Effector memory CD8-positive, alpha-beta T cell (primary cell): Measurements from ENCODE around the gene ZNF525.
"Not testable (repeated sequence)": the region's sequence is repeated elsewhere in the genome, so short reads cannot be mapped to it uniquely, and the experiment has no call there.

ENCODE experiments used
- ATAC-seq: fragments of 150-1000 bp; cut with Tn5 transposase; replicated peaks from 2 replicates; pipeline ENCODE4 v1.10.0; 2021; ENCODE audit warnings: mild to moderate bottlenecking, moderate library complexity
- DNase-seq, 3 experiments: peaks; one replicate each; pipeline ENCODE4 v3.0.0; 2021
- H3K27ac Mint-ChIP-seq, 2 donors: one replicate each; pipeline ENCODE4 v1.8.0; 2022; ENCODE audit warnings: mild to moderate bottlenecking in 2 of 2, mixed read lengths in 2 of 2, moderate library complexity in 2 of 2
- H3K27me3 Mint-ChIP-seq, 2 donors: one replicate each; pipeline ENCODE4 v1.8.0; 2022; ENCODE audit warnings: mixed read lengths in 2 of 2
- H3K36me3 Mint-ChIP-seq: one replicate; pipeline ENCODE4 v1.8.0; 2022; ENCODE audit warnings: mild to moderate bottlenecking, moderate library complexity, mixed read lengths; ENCODE audit not compliant: insufficient read depth
- H3K4me1 Mint-ChIP-seq, 2 donors: one replicate each; pipeline ENCODE4 v1.8.0; 2022; ENCODE audit warnings: low read depth in 2 of 2, mixed read lengths in 2 of 2
- H3K4me3 Mint-ChIP-seq, 2 donors: one replicate each; pipeline ENCODE4 v1.8.0; 2022; ENCODE audit warnings: mild to moderate bottlenecking in 2 of 2, mixed read lengths in 2 of 2, moderate library complexity in 2 of 2
- H3K9me3 Mint-ChIP-seq, 2 donors: one replicate each; pipeline ENCODE4 v1.8.0; 2022; ENCODE audit warnings: mixed read lengths in 2 of 2

The ZNF525 gene

DNA sequence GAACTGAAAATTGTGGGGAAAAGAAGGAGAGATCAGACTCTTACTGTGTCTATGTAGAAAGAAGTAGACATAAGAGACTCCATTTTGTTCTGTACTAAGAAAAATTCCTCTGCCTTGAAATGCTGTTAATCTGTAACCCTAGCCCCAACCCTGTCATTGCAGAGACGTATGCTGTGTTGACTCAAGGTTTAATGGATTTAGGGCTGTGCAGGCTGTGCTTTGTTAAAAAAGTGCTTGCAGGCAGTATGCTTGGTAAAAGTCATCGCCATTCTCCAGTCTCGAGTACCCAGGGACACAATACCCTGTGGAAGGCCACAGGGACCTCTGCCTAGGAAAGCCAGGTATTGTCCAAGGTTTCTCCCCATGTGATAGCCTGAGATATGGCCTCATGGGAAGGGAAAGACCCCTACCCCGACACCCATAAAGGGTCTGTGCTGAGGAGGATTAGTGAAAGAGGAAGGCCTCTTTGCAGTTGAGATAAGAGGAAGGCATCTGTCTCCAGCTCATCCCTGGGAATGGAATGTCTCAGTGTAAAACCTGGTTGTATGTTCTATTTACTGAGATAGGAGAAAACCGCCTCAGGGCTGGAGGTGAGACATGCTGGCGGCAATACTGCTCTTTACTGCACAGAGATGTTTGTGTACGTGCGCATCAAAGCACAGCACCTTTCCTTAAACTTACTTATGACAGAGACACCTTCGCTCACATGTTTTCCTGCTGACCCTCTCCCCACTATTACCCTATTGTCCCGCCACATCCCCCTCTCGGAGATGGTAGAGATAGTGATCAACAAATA is 55.2 kb downstream of the ZNF525 start:
- H3K27me3 Mint-ChIP-seq, H3K9me3 Mint-ChIP-seq, H3K36me3 Mint-ChIP-seq, DNase-seq, H3K4me3 Mint-ChIP-seq, ATAC-seq, H3K4me1 Mint-ChIP-seq, H3K27ac Mint-ChIP-seq: not testable (repeated sequence)

DNA sequence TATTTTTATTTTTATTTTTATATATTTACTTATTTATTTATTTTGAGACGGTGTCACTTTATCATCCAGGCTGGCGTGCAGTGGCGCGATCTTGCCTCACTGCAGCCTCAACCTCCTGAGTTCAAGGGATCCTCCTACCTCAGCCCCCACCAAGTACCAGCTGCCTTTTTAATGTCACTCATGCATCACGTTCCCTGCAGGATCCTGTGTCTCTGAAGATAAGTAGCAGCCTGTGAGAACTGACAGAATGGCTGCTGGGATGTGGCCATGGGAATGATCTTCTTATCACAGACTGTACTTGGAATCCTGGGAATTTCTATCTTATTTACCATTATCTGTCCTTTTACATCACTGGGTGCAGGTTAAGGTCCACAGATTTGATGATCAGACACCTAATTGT is 57.0 kb downstream of the ZNF525 start:
- no peak overlapping the region for H3K4me3 Mint-ChIP-seq
- no peaks in the 10 kb centered on the region for H3K27me3 Mint-ChIP-seq
- no peaks in the 10 kb centered on the region for H3K36me3 Mint-ChIP-seq
- peaks cover 0 to under 1% of the 10 kb centered on the region in 2 donors for H3K9me3 Mint-ChIP-seq
- H3K27ac Mint-ChIP-seq, result no peak overlapping the region
- peaks cover 0 to 1% of the 10 kb centered on the region in 2 donors for H3K4me1 Mint-ChIP-seq
- DNase-seq, result no peak
- no peak for ATAC-seq

DNA sequence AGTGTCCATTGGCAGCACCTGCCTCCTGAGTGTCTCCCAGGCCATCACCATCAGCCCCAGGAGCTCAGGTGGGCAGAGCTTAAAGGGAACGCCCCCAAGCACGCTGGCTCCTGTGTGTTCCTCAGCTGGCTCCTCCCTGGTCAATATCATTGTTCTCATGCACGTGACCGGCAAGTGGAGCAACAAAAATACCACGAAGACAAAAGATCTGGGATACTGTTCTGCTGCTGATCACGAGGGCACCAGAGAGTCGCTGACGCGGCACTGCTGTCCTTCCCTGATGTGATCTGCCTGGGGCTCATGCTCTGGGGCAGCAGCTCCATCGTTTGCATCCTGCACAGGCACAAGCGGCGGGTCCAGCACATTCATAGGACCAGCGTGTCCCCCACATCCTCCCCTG is 57.6 kb downstream of the ZNF525 start:
- not testable (repeated sequence) for H3K9me3 Mint-ChIP-seq, H3K4me3 Mint-ChIP-seq, H3K4me1 Mint-ChIP-seq, H3K27me3 Mint-ChIP-seq, H3K27ac Mint-ChIP-seq, H3K36me3 Mint-ChIP-seq, ATAC-seq, DNase-seq

DNA sequence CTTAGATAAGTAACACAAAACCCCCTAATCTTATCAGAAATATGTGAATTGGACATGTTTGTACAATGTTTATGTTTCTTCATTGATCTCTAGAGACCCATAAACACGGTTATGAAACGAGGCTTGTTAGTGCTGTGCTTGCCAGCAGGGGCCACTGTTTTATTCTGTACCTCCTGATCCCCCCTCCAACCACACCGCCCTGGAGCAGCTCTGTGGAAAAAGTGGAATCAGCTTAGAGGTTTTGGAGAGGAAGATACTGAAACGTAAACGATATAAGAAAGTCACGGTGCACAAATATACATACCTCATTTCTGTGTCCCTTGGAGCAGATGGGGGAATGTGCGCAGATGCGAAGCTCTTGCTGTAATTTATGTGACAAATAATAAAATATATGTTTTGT is 58.2 kb downstream of the ZNF525 start:
- not testable (repeated sequence) for DNase-seq, ATAC-seq, H3K27ac Mint-ChIP-seq, H3K36me3 Mint-ChIP-seq, H3K9me3 Mint-ChIP-seq, H3K4me3 Mint-ChIP-seq, H3K27me3 Mint-ChIP-seq, H3K4me1 Mint-ChIP-seq

DNA sequence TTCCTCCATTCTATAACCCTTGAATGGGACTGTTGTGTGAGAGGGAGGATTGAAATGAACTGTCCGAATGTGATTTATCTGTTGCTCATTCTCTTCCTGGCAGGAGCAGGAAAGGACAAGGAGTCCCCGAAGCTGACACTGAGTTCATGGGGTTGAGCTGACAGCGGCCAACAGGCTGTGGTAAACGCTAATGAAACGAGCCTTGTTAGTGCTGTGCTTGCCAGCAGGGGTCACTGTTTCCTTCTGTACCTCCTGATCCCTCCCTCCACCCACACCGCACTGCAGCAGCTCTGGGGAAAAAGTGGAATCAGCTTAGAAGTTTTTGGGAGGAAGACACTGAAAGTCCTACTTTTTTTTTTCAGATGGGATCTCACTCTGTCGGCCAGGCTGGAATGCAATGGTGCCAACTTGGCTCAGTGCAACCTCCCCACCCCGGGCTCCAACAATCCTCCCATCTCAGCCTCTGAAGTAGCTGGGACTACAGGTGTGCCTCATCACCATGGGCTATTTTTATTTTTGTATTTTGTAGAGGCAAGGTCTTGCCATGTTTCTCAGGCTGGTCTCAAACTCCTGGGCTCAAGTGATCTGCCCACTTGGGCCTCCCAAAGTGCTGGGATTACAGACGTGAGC is 59.6 kb downstream of the ZNF525 start:
- peak; percentile 87 for ATAC-seq
- Mint-ChIP-seq H3K27ac (no peak overlapping the region), H3K4me3 (no peak overlapping the region), H3K9me3 (no peaks in the 10 kb centered on the region), H3K4me1 (peaks cover 0 to 1% of the 10 kb centered on the region in 2 donors), H3K27me3 (no peaks in the 10 kb centered on the region), H3K36me3 (no peaks in the 10 kb centered on the region)
- DNase-seq, result peak; percentile 56 to 58 (median 56)

DNA sequence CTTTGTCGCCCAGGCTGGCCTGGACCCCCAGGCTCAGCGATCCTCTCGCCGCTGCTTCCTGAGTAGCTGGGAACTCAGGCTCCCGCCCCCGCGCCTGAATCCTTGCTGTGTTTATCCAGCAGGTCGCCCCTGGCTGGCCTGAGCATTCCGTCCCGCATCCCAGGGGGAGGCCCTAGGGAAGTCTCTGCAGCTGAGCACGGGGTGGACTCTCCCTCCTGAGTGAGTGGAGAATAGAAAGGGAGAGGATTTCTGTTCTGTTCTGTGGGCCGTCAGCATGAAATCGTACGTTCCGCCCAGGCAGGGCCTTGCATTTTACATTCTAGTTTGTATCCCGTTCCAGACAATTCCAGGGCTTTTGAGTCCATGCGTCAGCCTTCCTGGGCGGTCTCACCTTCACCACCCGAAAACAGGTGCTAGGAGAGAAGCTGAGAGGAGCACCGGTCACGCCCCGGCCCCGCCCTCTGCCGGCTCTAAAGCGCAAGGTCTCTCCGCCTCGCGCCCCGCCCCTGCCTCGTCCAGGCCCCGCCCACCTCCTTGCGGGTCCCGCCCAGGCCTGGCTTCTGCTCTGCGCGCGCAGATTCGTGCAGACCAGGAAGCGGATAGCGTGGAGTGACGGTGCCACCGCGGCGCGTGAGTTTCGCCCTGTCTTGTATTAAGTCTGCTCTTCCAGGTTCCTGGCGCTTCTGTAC is 66.0 kb downstream of the ZNF525 start, which contains the start of gene ZNF761:
Gene ZNF761, plus strand, starts transcription at position 586 of the 689 bp plus-strand sequence. CDS start 15,285 bp downstream, outside the sequence.
- Mint-ChIP-seq H3K4me1 (peaks cover 20 to 31% of the 10 kb centered on the region in 2 donors), H3K27ac (peak within 1 kb of the TSS; percentile 90 to 96), H3K4me3 (peak within 1 kb of the TSS; percentile 82 to 87), H3K36me3 (peaks cover 17% of the 10 kb centered on the region), H3K9me3 (no peaks in the 10 kb centered on the region), H3K27me3 (no peaks in the 10 kb centered on the region)
- peak; percentile 97 to 99 (median 99) for DNase-seq
- ATAC-seq, result peak; percentile 98

DNA sequence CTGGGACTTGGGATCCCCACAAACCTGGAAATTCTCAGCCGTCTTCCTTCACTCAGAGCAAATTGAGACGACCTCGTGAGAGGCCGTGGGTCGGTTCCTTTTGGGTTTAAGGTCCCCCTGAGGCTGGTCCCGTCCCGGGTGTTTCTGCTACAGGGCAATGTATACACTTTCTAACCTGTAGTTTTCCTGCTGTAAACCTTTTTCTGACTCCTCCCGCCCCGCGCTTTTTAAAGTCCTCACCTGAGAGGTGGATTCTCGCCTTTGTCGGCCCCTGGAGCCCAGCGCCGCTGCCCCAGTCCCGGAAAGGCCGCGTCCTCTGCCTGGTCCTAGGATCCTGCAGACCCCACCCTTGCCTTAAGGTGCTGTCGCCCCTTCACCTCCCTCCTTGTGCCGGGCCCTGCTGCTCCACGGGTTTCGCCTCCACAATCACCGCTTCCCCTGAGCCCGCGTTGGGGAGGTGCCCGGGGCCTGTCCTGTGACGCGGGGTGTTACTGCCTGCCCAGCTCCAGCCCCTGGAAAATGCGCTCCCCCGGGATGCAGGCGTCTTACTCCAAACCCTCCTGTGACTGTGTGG is 66.7 kb downstream of the ZNF525 start:
- H3K27ac Mint-ChIP-seq, result peak overlapping the region; percentile 90 to 96
- H3K27me3 Mint-ChIP-seq, result no peaks in the 10 kb centered on the region
- H3K4me3 Mint-ChIP-seq, result peak overlapping the region; percentile 82 to 87
- no peaks in the 10 kb centered on the region for H3K9me3 Mint-ChIP-seq
- ATAC-seq (peak; percentile 42), DNase-seq (no peak)
- H3K4me1 Mint-ChIP-seq, result peaks cover 20 to 31% of the 10 kb centered on the region in 2 donors
- H3K36me3 Mint-ChIP-seq, result peaks cover 17% of the 10 kb centered on the region
